DMS153 treated with DMSO at 0.1 percent for 48 hours (cell line): ENCODE data around the gene WNT7B.

Experiments used
- DNase-seq: peaks from one replicate; lab custom pipeline; 2025; ENCODE audit not compliant: unreplicated experiment; lab: John Stamatoyannopoulos, UW

WNT7B gene

DNA sequence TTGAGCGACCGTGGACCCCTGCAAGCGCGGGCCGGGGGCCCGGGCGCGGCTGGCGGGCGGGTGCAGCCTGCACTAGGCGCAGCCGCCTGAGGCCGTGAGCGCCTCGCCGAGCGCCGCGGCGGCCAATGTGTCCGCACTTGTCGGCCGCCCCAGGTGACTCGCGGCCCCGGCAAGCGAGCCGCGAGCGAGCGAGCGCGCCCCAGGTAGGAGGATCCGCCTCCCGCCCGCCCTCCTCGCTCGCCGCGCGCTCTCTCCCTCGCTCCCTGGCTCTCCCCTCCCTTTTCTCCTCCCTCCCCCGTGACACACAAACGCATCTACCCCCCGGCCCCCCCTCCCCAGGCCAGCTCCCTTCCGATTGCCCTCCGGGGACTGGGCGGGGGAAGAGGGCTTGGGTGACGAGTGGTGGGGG is at the start of gene WNT7B:
WNT7B (minus strand) TSS at position 160 of the 409 bp plus-strand sequence. CDS start 408 bp downstream, outside the sequence.
- DNase-seq = peak; percentile 39

DNA sequence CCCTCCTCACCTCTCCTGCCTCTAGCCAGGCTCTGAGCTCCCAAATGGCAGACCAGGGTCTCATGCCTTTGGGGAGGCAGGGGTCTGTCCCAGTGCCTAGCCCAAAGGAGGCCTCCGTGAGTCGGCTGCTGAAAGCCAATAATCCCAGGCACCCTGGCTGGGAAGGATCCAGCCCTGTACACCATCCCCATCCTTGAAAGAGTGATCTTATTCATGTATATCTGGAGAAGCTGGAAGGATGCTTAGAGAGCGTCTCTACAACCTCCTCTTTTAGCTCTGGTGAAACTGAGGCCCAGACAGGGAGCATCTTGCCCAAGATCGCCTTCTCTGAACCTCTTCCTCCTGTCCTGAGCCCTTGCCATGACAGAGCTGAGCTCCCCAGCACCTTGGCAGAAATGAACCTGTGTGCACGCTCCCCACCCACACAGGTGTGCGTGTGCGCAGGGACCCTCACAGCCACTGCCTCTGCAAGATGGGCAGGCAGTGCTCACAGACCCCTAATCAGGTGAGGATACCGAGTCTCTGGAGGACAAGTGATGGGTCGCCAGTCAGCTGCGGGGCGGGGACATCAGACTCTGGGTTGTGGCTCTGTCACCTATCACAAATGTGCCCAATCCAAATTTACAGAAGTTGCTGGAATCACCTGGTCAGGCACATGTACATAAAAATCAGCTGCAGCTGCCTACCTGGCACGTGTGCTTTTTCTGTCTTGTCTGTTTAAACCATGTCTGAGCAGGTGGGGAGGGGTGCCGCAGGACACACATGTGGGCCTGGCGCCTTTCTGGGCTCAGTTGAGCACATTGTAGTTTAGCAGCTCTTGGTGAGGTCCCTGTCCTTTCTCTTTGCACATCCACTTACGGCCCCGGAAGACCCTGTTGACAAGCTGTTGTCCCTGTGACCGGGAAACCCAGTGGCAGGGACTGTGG is 49.3 kb upstream of the WNT7B start:
- no peak for DNase-seq

- DNase-seq = no peak
These were observed 48.4 kb upstream of the WNT7B start for GRCh38 chr22:46025225-46025972.

GRCh38 chr22:46024136-46024840 is 47.3 kb upstream of the WNT7B start:
- no peak for DNase-seq

GRCh38 chr22:46023558-46023981 is 46.6 kb upstream of the WNT7B start:
- DNase-seq = no peak

DNA sequence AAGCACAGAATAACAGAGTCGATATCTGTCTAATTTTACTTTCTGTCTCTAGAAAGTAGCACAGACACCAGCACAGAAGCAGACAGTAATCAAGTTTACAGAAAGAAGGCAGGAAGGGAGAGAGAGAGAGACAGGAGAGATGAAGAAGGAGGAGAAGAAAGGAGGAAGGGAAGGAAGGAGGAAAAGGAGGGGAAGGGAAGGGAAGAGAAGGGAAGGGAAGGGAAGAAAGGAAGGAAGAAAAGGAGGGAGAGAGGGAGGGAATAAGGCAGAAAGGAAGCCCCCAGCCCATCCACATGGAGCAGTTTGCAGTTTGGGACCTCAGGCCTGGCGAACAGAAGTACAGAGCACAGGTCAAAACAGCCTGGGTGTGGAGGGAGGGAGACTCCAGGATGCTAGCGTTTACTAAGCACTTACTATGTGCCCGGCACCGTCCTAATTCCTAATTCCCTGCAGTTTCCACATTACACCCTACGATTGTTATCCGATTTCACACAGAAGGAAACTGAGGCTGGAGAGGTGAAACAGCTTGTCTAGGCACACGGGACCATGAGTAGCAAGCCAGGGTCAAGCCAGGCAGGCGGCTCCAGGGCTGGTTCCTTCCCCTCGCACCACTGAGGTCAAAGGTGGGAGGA is 46.0 kb upstream of the WNT7B start:
- no peak for DNase-seq

DNA sequence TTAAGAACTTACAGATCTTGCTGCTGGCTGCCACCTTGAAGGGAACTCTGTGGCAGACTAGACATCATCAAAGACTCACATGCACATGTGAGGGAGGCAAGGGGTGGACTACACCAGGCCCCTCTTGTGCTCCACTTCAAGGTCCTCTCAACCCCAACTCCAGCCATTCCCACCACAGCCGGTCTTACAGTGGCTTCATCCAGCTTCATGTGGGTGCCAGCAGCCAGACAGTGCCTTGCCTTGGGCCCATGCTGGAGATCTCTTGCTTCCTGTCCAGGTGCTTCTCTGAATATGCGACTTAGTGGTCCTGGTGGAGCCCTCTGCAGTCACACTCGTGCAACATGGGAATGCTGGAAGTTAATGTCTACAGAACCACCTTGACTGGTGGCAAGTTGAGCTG is 44.6 kb upstream of the WNT7B start:
- DNase-seq = no peak

- no peak for DNase-seq
These were observed 42.4 kb upstream of the WNT7B start for GRCh38 chr22:46019351-46019750.

DNA sequence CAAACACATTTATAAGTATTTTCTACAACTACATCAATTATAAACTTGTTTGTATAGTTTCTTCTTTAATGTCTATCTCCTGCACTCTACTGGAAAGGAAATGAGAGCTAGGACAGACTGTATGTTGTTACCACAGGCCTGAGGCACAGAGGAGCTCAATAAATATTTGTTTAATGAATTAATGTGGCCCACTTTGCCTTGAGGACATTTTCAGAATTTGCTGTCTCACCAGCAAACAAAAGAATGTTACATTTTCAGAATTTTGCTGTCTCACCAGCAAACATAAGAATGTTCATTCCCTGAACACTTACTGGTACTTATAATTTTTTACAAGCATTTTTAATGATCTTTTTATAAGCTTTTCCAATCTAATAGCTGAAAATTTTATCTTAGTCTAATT is 41.9 kb upstream of the WNT7B start:
- DNase-seq = no peak

DNA sequence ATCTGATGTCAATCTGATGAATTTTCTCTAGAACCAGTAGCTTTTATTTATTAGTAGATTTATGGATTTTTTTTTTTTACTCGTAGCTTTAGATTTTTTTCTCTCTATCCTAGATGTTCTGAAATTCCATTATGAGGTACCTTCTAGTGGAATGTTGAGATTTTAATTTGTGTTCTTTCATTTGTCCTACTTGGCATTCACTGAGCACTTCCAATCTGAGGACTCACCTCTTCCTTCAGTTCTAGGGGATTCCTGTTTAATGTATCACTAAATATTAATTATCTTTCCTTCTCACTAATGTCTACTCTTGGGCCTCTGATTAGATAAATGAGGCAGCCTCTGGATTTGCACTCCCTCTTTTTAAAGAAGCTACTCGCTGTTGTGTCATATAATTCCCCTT is 40.2 kb upstream of the WNT7B start:
- DNase-seq = no peak

GRCh38 chr22:46013460-46014416 is 36.8 kb upstream of the WNT7B start:
- DNase-seq = no peak

- DNase-seq = no peak
These were observed 35.9 kb upstream of the WNT7B start for GRCh38 chr22:46012881-46013281.

- DNase-seq = no peak
These were observed 35.4 kb upstream of the WNT7B start for GRCh38 chr22:46012182-46012880.

DNA sequence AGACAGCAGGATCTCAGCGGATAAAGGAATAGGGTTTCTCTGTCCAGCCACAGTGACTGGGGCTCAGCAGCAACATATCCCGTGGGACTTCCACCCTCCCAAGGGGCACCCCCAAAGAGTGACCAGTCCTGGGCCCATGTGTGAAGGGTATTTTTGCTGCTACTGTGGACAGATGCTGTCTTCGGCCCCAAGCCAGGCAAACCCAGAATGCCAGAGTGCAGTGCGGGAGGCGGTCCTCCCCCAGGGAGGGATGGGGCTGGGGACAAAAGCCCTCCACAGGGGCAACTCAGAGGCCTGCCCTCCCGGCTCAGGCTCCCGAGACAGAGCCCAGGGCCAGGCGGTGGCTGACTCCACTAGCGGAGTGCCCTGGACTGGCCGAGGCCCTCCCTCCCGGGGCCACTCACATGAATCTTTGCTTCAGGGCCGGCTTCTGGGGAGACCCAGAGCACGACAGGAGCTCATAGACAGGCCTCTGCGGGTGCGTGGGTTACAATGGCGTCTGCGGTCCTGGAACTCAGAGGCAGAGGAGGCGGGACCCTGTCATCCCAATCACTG is 34.7 kb upstream of the WNT7B start:
- no peak for DNase-seq

DNA sequence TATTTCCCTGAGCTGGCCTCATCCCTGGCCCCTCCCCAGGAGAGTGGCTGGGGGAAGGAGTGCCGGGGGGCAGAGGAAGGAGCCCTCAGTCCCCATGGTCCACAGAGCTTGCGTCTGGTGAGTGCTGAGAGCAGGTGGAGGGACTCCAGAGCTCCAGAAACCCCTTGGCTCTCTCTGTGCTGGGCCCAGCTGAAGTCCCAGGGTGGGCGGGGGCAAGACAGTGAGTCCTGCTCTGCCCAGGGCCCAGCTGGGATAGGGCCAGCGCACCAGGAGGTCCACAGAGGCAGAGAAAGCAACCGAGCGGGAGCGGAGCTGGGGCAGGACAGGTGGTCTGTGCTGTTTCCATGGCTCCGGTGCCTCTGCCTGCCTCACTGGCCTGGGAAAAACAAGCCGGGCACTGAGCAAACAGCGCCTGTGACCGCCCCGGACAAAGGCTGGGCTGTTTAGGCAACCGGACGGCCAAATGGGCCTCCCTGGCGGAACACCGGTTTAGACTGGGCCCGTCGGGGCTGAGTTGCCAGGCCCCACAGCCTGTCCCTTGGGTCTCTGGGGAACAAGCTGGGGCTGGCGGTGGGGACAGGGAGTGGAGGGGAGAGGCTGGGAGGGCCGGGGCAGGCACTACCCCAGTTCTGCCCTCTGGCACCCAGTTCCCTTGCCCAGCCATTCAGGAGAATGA is 34.1 kb upstream of the WNT7B start:
- DNase-seq = no peak

- DNase-seq = no peak
These were observed 33.4 kb upstream of the WNT7B start for GRCh38 chr22:46010207-46010867.

DNA sequence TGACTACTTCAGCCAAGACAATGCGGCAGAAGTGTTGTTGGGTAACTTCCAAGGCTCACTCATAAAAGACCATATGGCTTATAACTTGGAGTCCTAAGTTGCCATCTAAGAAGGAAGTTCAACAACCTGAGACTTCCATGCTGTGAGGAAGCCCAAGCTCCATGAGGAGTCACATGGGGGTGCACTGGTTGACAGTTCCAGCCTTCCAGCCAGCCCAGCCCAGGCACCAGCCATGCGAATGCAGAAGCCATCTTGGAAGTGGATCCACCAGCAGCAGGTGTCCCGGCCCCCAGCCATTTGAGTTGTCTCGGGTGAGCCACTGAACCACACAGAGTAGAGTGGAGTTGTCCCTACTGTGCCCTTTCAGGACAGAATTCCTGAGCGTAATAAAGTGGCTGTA is 32.8 kb upstream of the WNT7B start:
- DNase-seq = no peak
